Inflammatory macrophage treated with lipopolysaccharide for 1 hour (primary cell): ENCODE results near the gene PODXL2.
"Not testable (repeated sequence)": the region's sequence is repeated elsewhere in the genome, so short reads cannot be mapped to it uniquely, and the experiment has no call there.

Experiments
- DNase-seq, 2 donors: peaks; one replicate each; pipeline ENCODE4 v3.0.0-alpha.2; 2020 to 2022

Gene PODXL2

DNA sequence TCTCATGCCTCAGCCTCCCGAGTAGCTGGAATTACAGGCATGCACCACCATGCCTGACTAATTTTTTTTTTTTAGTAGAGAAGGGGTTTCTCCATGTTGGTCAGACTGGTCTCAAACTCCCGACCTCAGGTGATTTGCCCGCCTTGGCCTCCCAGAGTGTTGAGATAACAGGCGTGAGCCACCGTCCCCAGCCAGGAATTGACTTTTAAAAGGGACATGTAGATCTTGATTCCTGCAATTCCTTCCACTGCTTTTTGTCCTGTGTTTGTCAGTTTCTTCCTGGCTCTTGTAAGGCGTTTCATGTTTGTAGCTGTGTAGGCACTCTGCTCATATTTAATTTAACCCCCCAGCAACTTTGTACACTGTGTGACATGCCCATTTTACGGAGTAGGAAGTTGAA is 23.4 kb upstream of the PODXL2 start:
- DNase-seq, result not testable (repeated sequence)

GRCh38 chr3:127606086-127606805 is 22.7 kb upstream of the PODXL2 start:
- DNase-seq, result no peak

DNA sequence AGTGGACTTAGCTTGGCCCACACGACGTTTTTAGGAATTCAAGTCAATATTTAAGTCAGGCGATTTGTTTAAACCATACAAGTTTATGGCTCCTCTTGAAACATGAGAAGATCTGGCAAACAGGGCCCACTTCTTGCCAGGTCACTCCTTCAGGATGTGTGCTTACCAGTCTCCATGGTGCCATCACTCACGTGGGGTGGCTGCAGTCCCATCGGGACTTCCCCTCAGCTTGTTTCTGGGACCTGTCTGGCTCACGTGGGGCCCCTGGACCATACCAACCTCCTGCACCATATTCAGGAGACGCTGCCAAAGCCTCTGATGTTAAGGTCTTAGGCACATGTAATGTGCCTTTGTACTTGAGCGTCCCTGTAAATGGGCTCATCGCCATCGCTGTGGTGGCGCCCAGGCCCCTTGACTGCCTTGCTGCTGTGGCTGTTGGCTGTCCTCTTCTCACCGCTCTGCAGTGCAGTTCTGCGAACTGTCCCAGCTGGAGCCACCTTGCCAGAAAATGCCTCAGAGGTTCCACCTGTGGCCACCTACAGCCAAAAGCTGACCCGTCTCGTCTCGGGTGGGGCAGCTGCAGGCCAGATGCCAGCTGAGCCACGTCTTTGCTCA is 21.9 kb upstream of the PODXL2 start:
- no peak for DNase-seq

- DNase-seq, result no peak
Observed at GRCh38 chr3:127607675-127608361, 21.2 kb upstream of the PODXL2 start.

GRCh38 chr3:127608362-127608718 is 20.6 kb upstream of the PODXL2 start:
- no peak for DNase-seq

GRCh38 chr3:127610105-127610504 is 18.9 kb upstream of the PODXL2 start:
- no peak for DNase-seq

- DNase-seq, result no peak
Observed at GRCh38 chr3:127611251-127611650, 17.7 kb upstream of the PODXL2 start.

GRCh38 chr3:127612966-127613365 is 16.0 kb upstream of the PODXL2 start:
- DNase-seq, result no peak

DNA sequence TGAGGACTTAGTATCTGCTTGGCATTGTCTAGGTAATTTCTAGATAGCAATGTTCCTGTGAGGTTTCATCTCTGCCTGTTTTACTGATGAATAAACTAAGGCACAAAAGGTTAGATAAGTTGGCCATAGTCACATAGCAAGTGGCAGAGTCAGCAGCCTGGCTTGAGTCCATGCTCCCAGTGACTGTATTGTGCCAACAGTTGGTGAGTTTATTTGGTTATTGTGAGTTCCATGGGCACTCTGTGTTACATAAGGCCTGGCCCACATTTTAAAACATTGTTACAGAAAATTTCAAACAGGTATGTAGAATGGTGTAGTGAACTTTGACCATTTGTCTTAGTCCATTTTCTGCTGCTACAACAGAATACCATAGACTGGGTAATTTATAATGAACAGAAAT is 15.6 kb upstream of the PODXL2 start:
- no peak for DNase-seq

DNA sequence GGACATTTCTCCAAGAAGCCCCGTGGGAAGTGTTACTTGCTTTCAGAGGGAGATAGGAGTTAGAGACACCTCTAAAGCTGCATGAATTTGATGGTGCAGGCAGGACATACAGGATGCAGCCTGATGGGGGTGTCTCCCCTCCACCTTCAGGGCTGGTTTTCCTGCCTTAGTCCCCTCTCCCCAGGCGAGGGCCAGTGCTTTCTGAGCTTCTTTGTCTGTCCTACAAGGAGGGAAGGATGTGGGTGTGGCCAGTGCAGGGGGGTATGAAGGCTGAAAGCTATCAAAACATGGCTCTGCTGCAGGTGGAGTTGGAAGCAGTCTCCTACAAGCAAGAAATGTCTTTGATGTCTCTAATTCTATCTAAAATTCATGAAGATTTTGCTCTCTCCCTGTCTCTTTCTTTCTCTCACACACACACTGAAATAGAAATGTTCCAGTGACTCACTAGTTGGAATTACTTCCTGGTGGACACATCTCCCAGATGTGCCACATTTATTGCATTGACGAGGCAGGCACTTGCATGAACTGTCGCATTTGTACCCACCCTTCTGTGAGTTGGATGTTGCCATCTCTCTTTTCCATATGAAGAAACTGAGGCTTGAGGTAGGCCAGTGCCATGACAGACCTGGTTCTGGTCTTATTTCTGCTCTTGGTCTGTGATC is 13.9 kb upstream of the PODXL2 start:
- no peak for DNase-seq

- DNase-seq, result no peak
Observed at GRCh38 chr3:127615631-127616305, 13.2 kb upstream of the PODXL2 start.

DNA sequence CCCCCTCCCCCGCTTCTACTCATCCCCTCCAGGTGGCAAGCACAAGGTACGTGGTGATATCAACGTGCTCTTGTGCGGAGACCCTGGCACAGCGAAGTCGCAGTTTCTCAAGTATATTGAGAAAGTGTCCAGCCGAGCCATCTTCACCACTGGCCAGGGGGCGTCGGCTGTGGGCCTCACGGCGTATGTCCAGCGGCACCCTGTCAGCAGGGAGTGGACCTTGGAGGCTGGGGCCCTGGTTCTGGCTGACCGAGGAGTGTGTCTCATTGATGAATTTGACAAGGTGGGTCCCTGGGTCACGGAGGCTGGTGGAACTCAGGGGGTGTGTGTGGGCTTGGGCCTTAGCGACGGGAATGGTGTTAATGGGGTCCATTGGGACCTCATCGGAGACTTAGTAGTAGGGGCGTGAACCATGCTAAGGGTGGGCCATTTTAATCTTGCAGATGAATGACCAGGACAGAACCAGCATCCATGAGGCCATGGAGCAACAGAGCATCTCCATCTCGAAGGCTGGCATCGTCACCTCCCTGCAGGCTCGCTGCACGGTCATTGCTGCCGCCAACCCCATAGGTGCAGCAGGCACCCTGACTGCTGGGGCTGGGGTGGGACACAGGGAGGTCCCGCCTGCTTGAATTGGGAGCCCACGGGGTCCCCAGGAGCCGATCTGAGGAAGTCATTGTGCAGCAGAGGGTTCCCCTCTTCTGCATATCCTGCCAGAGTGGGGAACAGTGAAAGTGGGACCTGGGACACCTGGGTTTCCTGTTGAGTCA is 12.0 kb upstream of the PODXL2 start:
- no peak for DNase-seq

DNA sequence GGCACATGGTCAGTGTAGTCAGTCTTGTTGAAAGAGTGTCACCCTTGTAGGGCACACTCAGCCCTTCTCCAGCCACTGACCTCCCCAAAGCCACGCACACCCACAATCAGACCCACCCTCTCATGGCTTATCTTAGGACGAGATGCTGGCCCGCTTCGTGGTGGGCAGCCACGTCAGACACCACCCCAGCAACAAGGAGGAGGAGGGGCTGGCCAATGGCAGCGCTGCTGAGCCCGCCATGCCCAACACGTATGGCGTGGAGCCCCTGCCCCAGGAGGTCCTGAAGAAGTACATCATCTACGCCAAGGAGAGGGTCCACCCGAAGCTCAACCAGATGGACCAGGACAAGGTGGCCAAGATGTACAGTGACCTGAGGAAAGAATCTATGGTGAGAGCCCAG is 10.1 kb upstream of the PODXL2 start:
- no peak for DNase-seq

DNA sequence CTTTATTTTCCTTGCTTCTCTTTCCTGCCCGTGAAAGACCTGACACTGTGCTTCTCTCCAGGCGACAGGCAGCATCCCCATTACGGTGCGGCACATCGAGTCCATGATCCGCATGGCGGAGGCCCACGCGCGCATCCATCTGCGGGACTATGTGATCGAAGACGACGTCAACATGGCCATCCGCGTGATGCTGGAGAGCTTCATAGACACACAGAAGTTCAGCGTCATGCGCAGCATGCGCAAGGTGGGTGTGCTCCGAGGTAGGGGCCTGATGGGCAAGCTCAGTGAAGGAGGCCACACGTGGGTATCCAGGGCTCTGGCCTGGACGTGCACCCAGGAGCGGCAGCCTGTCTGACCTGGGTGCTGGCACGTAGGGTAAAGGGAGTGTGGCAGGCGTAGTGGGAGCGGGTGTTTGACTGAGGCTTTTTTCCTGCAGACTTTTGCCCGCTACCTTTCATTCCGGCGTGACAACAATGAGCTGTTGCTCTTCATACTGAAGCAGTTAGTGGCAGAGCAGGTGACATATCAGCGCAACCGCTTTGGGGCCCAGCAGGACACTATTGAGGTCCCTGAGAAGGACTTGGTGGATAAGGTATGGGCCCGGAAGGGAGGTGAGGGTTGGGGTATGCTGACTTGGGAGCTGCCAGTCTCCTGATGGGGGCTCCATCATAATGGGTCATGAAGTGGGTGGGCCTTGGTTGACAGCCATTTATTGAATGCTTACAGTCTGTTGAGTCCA is 8.2 kb upstream of the PODXL2 start:
- no peak for DNase-seq

GRCh38 chr3:127622031-127622430 is 7.0 kb upstream of the PODXL2 start:
- no peak for DNase-seq

- no peak for DNase-seq
Observed at GRCh38 chr3:127622772-127623576, 6.0 kb upstream of the PODXL2 start.

- DNase-seq, result no peak
Observed at GRCh38 chr3:127624063-127624462, 4.9 kb upstream of the PODXL2 start.

DNA sequence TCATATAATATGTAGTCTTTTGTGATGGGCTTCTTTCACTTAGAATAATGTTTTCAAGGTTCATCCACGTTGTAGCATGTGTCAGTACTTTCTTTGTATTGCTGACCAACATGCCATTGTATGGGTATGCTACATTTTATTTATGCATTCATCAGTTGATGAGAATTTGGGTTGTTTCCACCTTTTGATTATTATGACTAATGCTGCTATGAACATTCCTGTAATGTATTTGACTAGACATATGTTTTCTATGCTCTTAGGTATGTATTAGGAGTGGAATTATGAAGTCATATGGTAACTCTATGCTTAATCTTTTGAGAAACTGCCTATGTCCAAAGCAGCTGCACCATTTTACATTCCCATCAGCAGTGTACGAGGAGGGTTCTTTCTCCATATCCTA is 3.2 kb upstream of the PODXL2 start:
- no peak for DNase-seq

- DNase-seq, result no peak
Observed at GRCh38 chr3:127628426-127628787, 578 bp upstream of the PODXL2 start.

DNA sequence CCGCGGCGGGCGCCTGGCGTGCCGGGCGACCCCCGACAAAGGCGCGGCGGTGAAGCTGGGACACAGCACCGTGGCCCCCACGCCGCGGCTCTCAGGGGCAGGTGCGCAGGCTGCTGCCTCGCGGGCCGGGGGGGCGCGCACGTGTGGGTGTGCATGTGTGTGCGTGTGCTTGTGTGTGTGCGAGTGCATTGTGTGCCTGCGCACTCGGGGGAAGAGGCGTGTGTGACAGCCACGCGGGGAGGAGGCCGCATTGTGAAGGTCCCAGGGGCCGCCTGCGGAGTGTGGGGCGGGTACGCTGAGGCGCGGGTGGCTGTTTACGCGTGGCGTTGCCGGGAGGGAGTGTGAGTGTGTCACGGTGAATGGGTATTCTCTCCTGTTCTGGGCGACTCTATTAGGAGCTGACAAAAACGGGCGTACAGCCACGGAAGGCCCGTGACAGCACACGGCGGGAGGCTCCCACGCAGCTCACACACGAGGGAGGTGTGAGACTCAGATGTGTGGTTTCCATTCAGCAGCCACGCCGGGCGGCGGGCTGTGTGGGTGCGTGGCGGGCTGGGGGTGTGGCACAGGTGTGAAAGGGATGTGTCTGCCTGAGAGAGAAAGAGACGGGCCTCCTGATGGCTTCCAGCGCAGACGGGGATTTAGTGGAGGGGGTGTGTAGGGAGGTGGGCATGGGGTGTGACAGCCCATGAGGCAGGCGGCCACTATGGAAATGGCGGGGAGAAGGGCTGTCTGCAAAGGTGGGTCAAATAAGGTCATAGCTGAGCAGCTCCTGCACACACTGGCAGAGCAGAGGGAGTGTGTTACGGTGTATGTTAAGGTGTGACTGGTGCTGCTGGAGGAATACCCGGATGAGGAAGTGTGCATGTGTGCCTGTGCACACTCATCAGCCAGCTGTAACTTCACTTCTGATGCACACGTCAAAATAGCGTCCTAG is 750 bp downstream of the PODXL2 start:
- no peak for DNase-seq
